Measurements from ENCODE around the gene UGT8. TPM values are rescaled to one million over a fixed set of nuclear protein-coding genes. Genes with fewer than 3 reads are reported as not detected.
"Not testable (repeated sequence)": the region's sequence is repeated elsewhere in the genome, so short reads cannot be mapped to it uniquely, and the experiment has no call there.

The UGT8 gene
- total RNA-seq, 1 donor from 2014 or later: 0.25 TPM

DNA sequence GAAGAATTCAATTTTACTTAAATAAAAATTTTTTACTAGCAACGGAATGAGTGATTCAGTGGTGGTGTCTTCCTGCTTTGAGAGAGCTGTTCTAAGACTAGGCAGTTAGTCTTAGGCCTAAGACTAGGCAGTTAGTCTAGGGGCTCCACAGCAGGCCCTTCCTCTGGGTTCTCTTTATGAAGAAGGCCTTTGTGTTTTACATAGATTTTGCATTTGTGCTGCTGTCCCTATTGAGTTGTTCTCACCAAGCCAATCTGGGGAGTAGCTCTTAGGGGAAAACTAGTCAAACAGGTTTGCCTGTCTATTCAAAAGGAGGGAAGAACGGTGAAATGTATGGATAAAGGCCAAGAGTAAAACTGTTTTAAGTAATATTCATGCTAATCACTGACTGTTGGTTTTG is 7.6 kb downstream of the UGT8 start:
- Histone ChIP-seq H3K36me3 (no peaks in the 10 kb centered on the region), H3K27ac (no peak overlapping the region), H3K9me3 (no peaks in the 10 kb centered on the region), H3K27me3 (no peaks in the 10 kb centered on the region), H3K4me1 (no peaks in the 10 kb centered on the region), H3K4me3 (no peak overlapping the region)
- intact Hi-C loops (cut with DNase I): no loop called here
- TF ChIP-seq, protein P1, sequence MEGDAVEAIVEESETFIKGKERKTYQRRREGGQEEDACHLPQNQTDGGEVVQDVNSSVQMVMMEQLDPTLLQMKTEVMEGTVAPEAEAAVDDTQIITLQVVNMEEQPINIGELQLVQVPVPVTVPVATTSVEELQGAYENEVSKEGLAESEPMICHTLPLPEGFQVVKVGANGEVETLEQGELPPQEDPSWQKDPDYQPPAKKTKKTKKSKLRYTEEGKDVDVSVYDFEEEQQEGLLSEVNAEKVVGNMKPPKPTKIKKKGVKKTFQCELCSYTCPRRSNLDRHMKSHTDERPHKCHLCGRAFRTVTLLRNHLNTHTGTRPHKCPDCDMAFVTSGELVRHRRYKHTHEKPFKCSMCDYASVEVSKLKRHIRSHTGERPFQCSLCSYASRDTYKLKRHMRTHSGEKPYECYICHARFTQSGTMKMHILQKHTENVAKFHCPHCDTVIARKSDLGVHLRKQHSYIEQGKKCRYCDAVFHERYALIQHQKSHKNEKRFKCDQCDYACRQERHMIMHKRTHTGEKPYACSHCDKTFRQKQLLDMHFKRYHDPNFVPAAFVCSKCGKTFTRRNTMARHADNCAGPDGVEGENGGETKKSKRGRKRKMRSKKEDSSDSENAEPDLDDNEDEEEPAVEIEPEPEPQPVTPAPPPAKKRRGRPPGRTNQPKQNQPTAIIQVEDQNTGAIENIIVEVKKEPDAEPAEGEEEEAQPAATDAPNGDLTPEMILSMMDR (IDR thresholded peaks at IDR 0.05): no peak
- no peak for TF ChIP-seq POLR2AphosphoS5 (IDR thresholded peaks at IDR 0.05; ENCODE audit: insufficient read depth in 1 of 2, low read depth in 1 of 2)
- no peak for TF ChIP-seq POLR2A (IDR thresholded peaks at IDR 0.05)
- DNase-seq (ENCODE audit: extremely low spot score in 2 of 2): no peak

- H3K4me1 ChIP-seq: no peaks in the 10 kb centered on the region
- H3K27ac ChIP-seq: no peak overlapping the region
- intact Hi-C loops (cut with DNase I): no loop called here
- no peaks in the 10 kb centered on the region for H3K36me3 ChIP-seq
- no peaks in the 10 kb centered on the region for H3K27me3 ChIP-seq
- TF ChIP-seq, protein P1 (IDR thresholded peaks at IDR 0.05): no peak
- TF ChIP-seq POLR2A (IDR thresholded peaks at IDR 0.05) (no peak), POLR2AphosphoS5 (IDR thresholded peaks at IDR 0.05; ENCODE audit: insufficient read depth in 1 of 2, low read depth in 1 of 2) (no peak)
- DNase-seq (ENCODE audit: extremely low spot score in 2 of 2): no peak
- no peaks in the 10 kb centered on the region for H3K9me3 ChIP-seq
- no peak overlapping the region for H3K4me3 ChIP-seq
Measured at GRCh38 chr4:114607056-114607455, 8.4 kb downstream of the UGT8 start.

- Histone ChIP-seq H3K36me3 (no peaks in the 10 kb centered on the region), H3K4me1 (no peaks in the 10 kb centered on the region), H3K27me3 (no peaks in the 10 kb centered on the region), H3K27ac (no peak overlapping the region), H3K4me3 (no peak overlapping the region), H3K9me3 (no peaks in the 10 kb centered on the region)
- TF ChIP-seq, protein P1 (IDR thresholded peaks at IDR 0.05): no peak
- TF ChIP-seq POLR2A (IDR thresholded peaks at IDR 0.05): no peak
- no peak for TF ChIP-seq POLR2AphosphoS5 (IDR thresholded peaks at IDR 0.05; ENCODE audit: insufficient read depth in 1 of 2, low read depth in 1 of 2)
- intact Hi-C loops (cut with DNase I): no loop called here
- DNase-seq (ENCODE audit: extremely low spot score in 2 of 2): no peak
Measured at GRCh38 chr4:114613560-114613959, 15.0 kb downstream of the UGT8 start.

- TF ChIP-seq POLR2A (IDR thresholded peaks at IDR 0.05): no peak
- TF ChIP-seq POLR2AphosphoS5 (IDR thresholded peaks at IDR 0.05; ENCODE audit: insufficient read depth in 1 of 2, low read depth in 1 of 2): no peak
- TF ChIP-seq, protein P1 (IDR thresholded peaks at IDR 0.05): no peak
- Histone ChIP-seq H3K27ac (no peak overlapping the region), H3K36me3 (no peaks in the 10 kb centered on the region), H3K9me3 (no peaks in the 10 kb centered on the region), H3K27me3 (no peaks in the 10 kb centered on the region), H3K4me1 (no peaks in the 10 kb centered on the region), H3K4me3 (no peak overlapping the region)
- intact Hi-C loops (cut with DNase I): no loop called here
- DNase-seq (ENCODE audit: extremely low spot score in 2 of 2): no peak
Measured at GRCh38 chr4:114615435-114615834, 16.8 kb downstream of the UGT8 start.

DNA sequence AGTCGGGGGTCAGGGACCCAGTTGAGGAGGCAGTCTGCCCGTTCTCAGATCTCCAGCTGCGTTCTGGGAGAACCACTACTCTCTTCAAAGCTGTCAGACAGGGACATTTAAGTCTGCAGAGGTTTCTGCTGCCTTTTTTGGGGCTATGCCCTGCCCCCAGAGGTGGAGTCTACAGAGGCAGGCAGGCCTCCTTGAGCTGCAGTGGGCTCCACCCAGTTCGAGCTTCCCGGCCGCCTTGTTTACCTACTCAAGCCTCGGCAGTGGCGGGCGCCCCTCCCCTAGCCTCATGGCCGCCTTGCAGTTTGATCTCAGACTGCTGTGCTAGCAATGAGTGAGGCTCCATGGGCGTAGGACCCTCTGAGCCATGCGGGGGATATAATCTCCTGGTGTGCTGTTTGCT is 17.4 kb downstream of the UGT8 start:
- H3K4me3 ChIP-seq; H3K9me3 ChIP-seq; H3K36me3 ChIP-seq; H3K27ac ChIP-seq; H3K27me3 ChIP-seq; intact Hi-C loops (cut with DNase I); DNase-seq (ENCODE audit: extremely low spot score in 2 of 2); H3K4me1 ChIP-seq: not testable (repeated sequence)

DNA sequence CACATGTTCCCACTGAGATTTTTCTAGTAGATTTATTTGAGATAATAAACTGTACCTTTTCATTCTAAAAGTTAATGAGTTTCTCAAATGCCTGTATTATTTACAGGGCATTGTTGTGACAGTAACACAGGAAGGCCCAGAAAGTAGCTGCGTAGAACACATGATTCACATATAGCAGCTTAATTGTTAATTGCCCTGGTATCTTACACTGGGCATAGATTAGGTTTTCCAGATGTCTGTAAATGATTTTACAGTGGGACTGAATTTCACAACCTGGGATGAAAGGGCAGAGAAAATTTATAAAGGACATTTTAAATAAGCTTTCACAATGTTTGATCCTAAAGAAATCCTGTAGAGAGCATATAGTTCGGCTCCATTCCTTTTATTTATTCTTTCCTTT is 27.6 kb downstream of the UGT8 start:
- no peaks in the 10 kb centered on the region for H3K4me1 ChIP-seq

More for the DNA sequence above, 27.6 kb downstream of the UGT8 start:
- no peak for DNase-seq (ENCODE audit: extremely low spot score in 2 of 2)
- Histone ChIP-seq H3K4me3 (no peak overlapping the region), H3K27me3 (no peaks in the 10 kb centered on the region), H3K36me3 (no peaks in the 10 kb centered on the region), H3K27ac (no peak overlapping the region), H3K9me3 (no peaks in the 10 kb centered on the region)
- TF ChIP-seq POLR2AphosphoS5 (IDR thresholded peaks at IDR 0.05; ENCODE audit: insufficient read depth in 1 of 2, low read depth in 1 of 2): no peak
- TF ChIP-seq, protein P1 (IDR thresholded peaks at IDR 0.05): no peak
- TF ChIP-seq POLR2A (IDR thresholded peaks at IDR 0.05): no peak
- intact Hi-C loops (cut with DNase I): no loop called here
